ENCODE results near the gene ZNF2. TPM values are rescaled to one million over a fixed set of nuclear protein-coding genes. Genes with fewer than 3 reads are reported as not detected.
A peak's percentile ranks its signal among the peaks of the same experiment; 100 is the strongest.
"Not testable (repeated sequence)": the region's sequence is repeated elsewhere in the genome, so short reads cannot be mapped to it uniquely, and the experiment has no call there.

Gene ZNF2
- polyA plus RNA-seq, 3 donors, result 8.6 to 8.7 (median 8.6) TPM

DNA sequence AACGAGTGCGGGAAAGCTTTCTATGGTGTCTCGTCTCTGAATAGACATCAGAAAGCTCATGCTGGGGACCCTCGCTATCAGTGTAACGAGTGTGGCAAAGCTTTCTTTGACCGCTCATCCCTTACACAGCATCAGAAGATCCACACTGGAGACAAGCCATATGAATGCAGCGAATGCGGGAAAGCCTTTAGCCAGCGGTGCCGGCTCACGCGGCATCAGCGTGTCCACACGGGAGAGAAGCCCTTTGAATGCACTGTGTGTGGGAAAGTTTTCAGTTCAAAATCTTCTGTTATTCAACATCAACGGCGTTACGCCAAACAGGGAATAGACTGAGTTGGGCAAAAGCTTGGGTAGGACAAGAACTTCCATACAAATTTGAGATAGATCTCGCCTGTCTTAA is 16.2 kb downstream of the ZNF2 start:
- no peak for DNase-seq (ENCODE audit: extremely low read depth in 1 of 11, low read depth in 9 of 11, low spot score in 4 of 11)

DNA sequence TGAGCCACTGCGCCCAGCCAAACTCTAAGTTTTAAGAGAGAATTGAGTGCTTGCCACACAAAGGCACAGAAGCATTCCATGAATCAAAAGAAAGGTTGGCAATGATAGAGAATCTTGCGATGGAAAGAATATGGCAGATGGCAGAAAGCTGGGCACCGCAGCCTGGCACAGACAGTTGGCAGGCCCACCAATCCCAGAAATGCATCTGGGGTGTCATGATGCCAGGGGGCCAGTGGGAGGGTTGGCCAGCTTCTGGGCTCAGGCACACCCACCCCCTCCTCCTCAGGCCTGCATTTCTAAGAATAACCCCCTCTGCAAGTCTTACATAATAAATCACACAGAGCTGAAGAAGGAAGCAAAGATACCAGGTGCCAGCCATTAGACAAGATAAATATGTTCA is 19.6 kb downstream of the ZNF2 start:
- no peak for DNase-seq (ENCODE audit: extremely low read depth in 1 of 11, low read depth in 9 of 11, low spot score in 4 of 11)

DNA sequence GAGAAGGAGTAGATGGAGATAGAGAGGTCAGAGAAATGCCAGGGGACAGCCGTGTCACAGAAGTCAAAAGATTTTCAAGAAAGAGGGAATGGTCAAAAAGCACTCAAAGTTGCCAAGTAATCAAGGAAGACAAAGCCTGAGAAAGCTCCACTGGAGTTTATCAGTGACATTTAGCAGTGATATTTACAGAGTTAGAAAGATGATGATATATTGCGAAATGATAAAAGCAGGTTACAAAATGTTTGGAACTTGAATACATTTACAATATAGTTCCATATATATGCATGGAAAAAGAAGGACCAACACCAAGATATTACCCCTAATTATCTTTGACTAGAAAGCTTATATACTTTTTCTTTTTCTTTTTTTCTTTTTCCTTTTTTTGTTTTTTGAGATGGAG is 20.4 kb downstream of the ZNF2 start:
- DNase-seq (ENCODE audit: extremely low read depth in 1 of 11, low read depth in 9 of 11, low spot score in 4 of 11), result no peak

DNA sequence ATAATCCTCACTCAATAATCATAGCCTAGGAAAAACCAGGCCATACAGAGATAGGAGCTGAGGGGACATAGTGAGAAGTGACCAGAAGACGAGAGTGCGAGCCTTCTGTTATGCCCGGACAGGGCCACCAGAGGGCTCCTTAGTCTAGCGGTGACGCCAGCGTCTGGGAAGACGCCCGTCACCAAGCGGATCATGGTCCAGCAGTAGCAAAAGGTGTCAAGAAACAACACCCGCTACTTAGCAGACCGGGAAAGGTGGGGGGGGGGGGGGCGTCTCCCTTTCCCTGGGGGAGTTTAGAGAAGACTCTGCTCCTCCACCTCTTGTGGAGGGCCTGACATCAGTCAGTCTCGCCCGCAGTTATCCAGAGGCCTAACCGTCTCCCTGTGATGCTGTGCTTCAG is 27.3 kb downstream of the ZNF2 start:
- not testable (repeated sequence) for DNase-seq (ENCODE audit: extremely low read depth in 1 of 11, low read depth in 9 of 11, low spot score in 4 of 11)

DNA sequence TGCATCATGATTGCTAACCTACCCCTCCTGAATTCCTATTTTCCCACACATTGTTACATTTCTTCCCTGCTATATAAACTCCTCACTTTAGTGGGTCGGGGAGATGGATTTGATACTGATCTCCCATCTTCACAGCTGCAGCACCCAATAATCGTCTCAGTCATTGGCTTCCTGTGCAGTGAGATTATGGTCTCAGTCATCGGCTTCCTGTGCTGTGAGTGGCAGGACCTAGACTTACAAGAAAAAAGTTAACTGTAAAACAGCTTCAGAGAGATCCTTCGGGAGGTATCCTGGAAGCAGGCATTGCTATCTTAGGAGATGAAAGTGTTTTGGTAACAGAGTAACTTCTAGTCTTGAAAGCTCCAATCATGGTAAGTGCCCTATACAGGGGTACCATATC is 38.3 kb downstream of the ZNF2 start:
- DNase-seq (ENCODE audit: extremely low read depth in 1 of 11, low read depth in 9 of 11, low spot score in 4 of 11), result no peak

DNA sequence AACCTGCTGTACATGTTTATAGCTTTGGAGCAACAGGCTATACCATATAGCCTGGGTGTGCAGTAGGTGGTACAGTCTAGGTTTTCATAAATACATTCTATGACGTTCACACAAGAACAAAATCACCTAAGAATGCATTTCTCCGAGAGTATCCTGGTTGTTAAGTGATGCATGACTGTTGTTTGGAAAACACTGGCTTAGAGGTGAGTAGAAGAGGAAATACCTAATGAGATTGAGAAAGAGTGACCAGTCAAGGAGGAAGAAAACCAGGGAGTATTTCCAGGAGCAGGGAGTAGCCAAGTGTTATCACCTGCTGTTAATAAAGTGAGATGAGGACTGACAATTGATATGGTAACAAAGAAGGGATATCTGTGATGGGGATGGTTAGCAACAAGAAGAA is 38.8 kb downstream of the ZNF2 start:
- DNase-seq (ENCODE audit: extremely low read depth in 1 of 11, low read depth in 9 of 11, low spot score in 4 of 11), result no peak

DNA sequence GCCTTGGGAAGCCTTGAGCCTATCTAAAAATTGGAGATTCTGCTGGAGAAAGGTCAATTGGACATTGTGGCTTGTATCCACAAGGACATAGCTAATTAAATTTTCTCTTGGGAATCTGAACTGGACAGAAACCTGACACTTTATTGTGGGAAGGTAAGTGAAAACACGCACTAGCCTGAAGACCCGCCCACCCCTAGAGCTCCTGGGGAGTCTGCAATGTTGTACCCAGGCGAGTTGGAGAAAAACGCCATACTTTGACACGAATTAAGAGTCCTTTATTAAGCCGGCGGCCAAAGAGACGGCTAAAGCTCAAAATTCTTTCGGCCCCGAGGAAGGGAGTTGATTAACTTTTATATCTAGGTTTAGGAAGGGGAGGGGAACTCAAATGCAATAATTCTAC is 40.5 kb downstream of the ZNF2 start:
- DNase-seq (ENCODE audit: extremely low read depth in 1 of 11, low read depth in 9 of 11, low spot score in 4 of 11), result peak in 2 of 11 donors; percentile 5 to 11

DNA sequence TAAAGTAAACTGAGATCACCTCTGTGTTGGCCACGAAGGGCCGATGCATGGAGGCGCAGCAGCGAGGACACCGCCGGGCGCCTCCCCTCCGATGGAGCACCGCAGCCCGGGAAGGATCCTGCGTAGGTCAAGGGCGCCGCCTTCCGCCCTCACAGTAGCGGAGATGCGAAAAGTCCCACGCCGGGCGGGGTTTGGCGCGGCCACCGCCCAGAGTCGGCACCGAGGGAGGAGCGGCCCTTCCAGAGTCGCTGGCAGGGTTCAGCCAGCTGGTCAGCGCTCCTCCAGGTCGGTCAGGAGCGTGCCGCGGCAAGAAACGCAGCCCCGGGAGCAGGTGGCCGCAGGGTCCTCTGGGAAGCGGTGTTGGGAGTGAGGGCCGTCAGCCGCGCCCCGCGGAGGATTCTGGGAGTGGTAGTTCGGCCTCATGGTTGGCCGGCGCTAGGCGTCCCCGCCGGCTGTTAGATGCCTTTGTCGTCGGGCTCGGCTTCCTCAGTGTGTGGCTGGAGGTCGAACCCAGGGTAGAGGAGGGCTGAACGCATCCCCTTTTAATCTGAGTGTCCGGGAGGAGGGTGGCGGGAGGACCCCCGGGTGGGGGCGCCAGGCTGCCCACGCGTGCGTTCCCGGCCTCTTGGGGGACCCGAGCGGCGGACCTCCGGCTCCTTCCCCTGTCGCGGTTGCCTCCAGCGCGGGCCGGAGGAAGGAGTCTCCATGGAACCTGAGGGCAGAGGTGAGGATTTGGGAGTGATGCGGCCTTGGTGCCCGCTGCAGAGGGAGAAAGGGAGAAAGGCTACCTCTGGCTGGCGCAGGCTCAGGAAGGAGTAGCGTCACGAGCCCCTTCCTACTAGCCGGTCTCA is 41.7 kb downstream of the ZNF2 start, which contains the start of gene ZNF892:
Gene ZNF892 (plus strand): TSS at position 411 of the 851 bp plus-strand sequence. CDS start 295 bp downstream, at position 706.
- DNase-seq (ENCODE audit: extremely low read depth in 1 of 11, low read depth in 9 of 11, low spot score in 4 of 11), result peak; percentile 73 to 92 (median 85)

DNA sequence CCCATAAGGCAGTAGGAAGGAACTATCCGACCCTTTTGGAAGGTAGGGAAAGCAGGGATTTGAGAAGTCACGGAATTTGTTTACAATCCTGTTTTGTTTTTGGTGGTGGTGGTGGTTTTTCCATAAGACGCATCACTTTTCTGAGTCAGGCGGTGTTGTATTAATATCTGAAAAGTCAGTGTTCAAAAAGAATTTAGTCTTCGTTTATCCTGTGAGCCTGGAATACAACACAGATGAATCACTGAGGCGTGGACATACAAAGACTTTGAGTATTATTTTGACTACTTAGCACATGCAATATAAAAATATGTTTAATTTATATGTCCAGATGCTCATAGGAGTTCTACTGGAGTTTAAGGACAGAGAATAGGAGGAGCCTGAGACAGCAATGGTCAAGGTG is 42.5 kb downstream of the ZNF2 start:
- DNase-seq (ENCODE audit: extremely low read depth in 1 of 11, low read depth in 9 of 11, low spot score in 4 of 11), result no peak

DNA sequence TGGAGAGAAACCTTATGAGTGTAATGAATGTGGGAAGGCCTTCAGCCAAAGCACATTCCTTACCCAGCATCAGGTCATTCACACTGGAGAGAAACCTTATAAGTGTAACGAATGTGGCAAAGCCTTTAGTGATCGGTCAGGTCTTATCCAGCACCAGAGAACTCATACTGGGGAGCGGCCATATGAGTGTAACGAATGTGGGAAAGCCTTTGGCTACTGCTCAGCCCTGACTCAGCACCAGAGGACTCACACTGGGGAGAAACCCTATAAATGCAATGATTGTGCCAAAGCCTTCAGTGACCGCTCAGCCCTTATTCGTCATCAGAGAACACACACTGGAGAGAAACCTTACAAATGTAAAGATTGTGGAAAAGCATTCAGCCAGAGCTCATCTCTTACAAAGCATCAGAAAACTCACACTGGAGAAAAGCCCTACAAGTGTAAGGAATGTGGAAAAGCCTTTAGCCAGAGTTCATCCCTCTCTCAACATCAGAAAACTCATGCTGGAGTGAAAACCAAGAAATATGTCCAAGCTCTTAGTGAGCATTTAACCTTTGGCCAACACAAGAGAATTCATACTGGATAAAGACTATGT is 49.5 kb downstream of the ZNF2 start:
- DNase-seq (ENCODE audit: extremely low read depth in 1 of 11, low read depth in 9 of 11, low spot score in 4 of 11), result no peak

DNA sequence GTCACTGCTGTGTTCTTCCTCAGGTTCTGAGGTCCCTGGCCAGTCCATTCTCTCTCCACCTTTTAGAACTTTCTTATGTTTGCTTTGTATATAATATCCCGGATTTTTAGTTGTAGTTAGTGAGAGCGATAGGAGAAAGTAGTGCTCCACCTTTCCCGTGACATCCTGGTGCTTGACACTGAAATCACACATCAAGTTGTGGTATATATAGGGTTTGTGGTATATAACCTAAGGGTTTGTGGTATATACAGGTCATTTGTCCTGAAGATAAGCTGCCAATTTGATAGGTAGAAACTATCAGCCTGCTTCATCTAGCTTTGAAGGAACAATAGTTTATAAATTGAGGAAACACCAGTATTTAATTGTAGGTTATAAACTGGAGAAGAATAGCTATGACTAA is 54.8 kb downstream of the ZNF2 start:
- no peak for DNase-seq (ENCODE audit: extremely low read depth in 1 of 11, low read depth in 9 of 11, low spot score in 4 of 11)

DNA sequence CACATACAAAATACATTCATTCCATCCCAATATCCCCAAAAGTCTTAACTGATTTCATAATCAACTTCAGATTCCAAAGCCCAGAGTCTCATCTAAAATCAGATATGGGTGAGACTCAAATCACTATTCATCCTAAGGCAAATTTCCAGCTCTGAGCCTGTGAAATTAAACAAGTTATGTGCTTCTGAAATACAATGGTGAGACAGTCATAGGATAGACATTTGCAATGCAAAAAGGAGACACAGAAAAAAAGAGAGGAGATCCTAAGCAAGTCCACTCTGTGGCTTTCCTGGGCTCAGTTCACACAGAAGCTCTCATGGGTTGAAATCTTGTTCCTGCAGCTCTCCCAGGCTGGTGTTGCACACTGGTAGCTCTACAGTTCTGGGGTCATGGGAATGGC is 60.0 kb downstream of the ZNF2 start:
- DNase-seq (ENCODE audit: extremely low read depth in 1 of 11, low read depth in 9 of 11, low spot score in 4 of 11), result no peak

DNA sequence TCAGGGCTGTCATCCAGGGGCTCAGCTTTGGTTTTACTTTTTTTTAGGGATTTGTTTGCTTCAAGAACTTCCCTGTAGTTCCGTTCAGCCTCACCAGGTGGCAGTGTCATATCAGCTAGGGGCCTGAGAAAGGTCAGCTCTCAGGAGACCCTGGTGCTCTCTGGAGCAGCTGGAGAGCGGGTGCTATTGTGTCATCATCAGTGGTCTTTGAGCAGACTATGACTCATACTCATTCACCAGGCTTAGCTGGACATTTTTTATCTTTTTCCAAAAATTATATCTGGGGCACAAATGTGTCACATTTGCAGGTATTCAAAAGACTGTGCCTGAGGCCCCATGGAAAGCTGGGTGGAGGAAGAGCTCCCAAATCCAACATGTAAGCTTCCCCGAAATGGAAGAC is 66.1 kb downstream of the ZNF2 start:
- DNase-seq (ENCODE audit: extremely low read depth in 1 of 11, low read depth in 9 of 11, low spot score in 4 of 11), result peak in 9 of 11 donors; percentile 21 to 55 (median 42)

DNA sequence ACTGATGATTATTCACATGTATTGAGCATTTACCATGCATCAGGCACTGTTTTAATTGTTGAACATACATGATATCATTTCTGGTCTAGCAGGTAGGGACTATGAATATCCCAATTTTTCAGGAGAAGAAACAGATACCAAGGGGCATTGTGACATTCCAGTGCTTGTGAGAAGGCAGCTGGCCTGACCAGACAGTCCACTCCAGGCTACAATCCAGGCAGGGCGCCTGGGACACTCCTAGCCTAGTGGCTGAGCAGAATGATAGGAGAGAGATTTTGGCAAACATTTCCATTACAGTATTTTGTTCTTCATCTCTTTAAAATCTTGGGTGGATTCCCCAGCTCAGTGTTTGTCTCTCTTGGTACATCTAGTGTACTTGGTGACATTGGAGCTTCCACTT is 66.6 kb downstream of the ZNF2 start:
- DNase-seq (ENCODE audit: extremely low read depth in 1 of 11, low read depth in 9 of 11, low spot score in 4 of 11), result no peak

Other genes starting within 250 kb of the ZNF2 start
- gene MAL, start 140.1 kb upstream of the ZNF2 start, polyA plus RNA-seq (ENCODE audit: insufficient read length in 3 of 3), result 100 to 1,000 TPM; 271 to 300 (median 279) TPM
- gene MRPS5, start 44.0 kb upstream of the ZNF2 start, polyA plus RNA-seq (ENCODE audit: insufficient read length in 3 of 3), result 10 to 100 TPM; 72.5 to 91.8 (median 73.3) TPM
- 10 to 100 TPM; 25.0 to 46.7 (median 25.5) TPM for gene ZNF514, start 6.0 kb upstream of the ZNF2 start, polyA plus RNA-seq (ENCODE audit: insufficient read length in 3 of 3)
- 1 to 10 TPM; 4.3 to 6.6 (median 4.5) TPM for gene ZNF892, start 41.7 kb downstream of the ZNF2 start, polyA plus RNA-seq (ENCODE audit: insufficient read length in 3 of 3)
- 10 to 100 TPM; 26.4 to 42.8 (median 28.8) TPM for gene PROM2, start 108.6 kb downstream of the ZNF2 start, polyA plus RNA-seq (ENCODE audit: insufficient read length in 3 of 3)
- gene KCNIP3, start 131.5 kb downstream of the ZNF2 start, polyA plus RNA-seq (ENCODE audit: insufficient read length in 3 of 3), result 10 to 100 TPM; 12.4 to 22.4 (median 16.5) TPM
- gene FAHD2A, start 236.9 kb downstream of the ZNF2 start, polyA plus RNA-seq (ENCODE audit: insufficient read length in 3 of 3), result 10 to 100 TPM; 33.6 to 53.8 (median 43.0) TPM

Data from renal cortex interstitium (tissue), 11 donors.